H1 (cell line): ENCODE results near the gene NDUFA5. TPM values are rescaled to one million over a fixed set of nuclear protein-coding genes. Genes with fewer than 3 reads are reported as not detected.

ENCODE experiments used
- CTCF ChIA-PET: fragments of 300-600 bp; sonication (Branson Sonifier 250); formaldehyde crosslinking; loops from one replicate; lab custom pipeline; 2021; ENCODE audit not compliant: partially characterized antibody; lab: Charles Lee
- POLR2A ChIA-PET: fragments of 300-600 bp; sonication (Branson Sonifier 250); formaldehyde crosslinking; loops from one replicate; lab custom pipeline; 2021; ENCODE audit warnings: inconsistent platforms; ENCODE audit not compliant: partially characterized antibody; lab: Charles Lee
- DNase-seq, 2 experiments: peaks; one replicate each; pipeline versions ENCODE4 v3.0.0 to v3.0.0-alpha.2; 2010 to 2022; ENCODE audit warnings: low spot score in 2 of 2, low read depth in 1 of 2, mixed read lengths in 1 of 2
- FAIRE-seq: peaks from 2 replicates; lab custom pipeline; 2011; peaks lifted over from hg19 to GRCh38; lab: Jason Lieb, UNC
- H2AFZ ChIP-seq: 2 replicates; pipeline ENCODE4 v1.8.1; 2012; ENCODE audit warnings: low read length, inconsistent platforms
- H2AK5ac ChIP-seq: 2 replicates; pipeline ENCODE4 v1.6.1; 2013; ENCODE audit warnings: low read depth, low read length
- H2BK120ac ChIP-seq: replicated peaks from 2 replicates; pipeline ENCODE3; 2013; ENCODE audit warnings: low read depth, low read length, inconsistent platforms
- H2BK12ac ChIP-seq: 2 replicates; pipeline ENCODE4 v1.6.1; 2013; ENCODE audit warnings: low read depth, low read length
- H2BK15ac ChIP-seq: 2 replicates; pipeline ENCODE4 v1.6.1; 2013; ENCODE audit warnings: low read length
- H2BK20ac ChIP-seq: 2 replicates; pipeline ENCODE4 v1.6.1; 2013; ENCODE audit warnings: low read length
- H2BK5ac ChIP-seq: 2 replicates; pipeline ENCODE4 v1.6.1; 2013; ENCODE audit warnings: low read depth, low read length
- H3K14ac ChIP-seq: 2 replicates; pipeline ENCODE4 v1.6.1; 2013; ENCODE audit warnings: inconsistent platforms; ENCODE audit not compliant: insufficient read length
- H3K18ac ChIP-seq: 2 replicates; pipeline ENCODE4 v1.6.1; 2013; ENCODE audit warnings: low read length; ENCODE audit errors: extremely low read depth
- H3K23ac ChIP-seq: 2 replicates; pipeline ENCODE4 v1.6.1; 2013; ENCODE audit warnings: inconsistent platforms; ENCODE audit not compliant: insufficient read length
- H3K23me2 ChIP-seq: 2 replicates; pipeline ENCODE4 v1.6.1; 2013; ENCODE audit warnings: low read depth, low read length
- H3K27ac ChIP-seq: 2 replicates; pipeline ENCODE4 v1.6.1; 2011; ENCODE audit warnings: low read depth, low read length, inconsistent platforms
- H3K27me3 ChIP-seq, 4 experiments: replicated peaks in 1 of 4; 1 replicate in 1 of 4; 2 replicates in 3 of 4; pipeline versions ENCODE4 v1.6.1 to v1.8.1; 2011 to 2013; ENCODE audit warnings: low read length in 3 of 4, mild to moderate bottlenecking in 3 of 4, inconsistent platforms in 2 of 4, mixed read lengths in 2 of 4, moderate library complexity in 1 of 4; ENCODE audit not compliant: control insufficient read depth in 3 of 4, insufficient read depth in 3 of 4; ENCODE audit errors: extremely low read depth in 1 of 4
- H3K36me3 ChIP-seq, 4 experiments: 2 replicates each; pipeline versions ENCODE4 v1.6.1 to v1.8.1; 2011 to 2013; ENCODE audit warnings: mild to moderate bottlenecking in 4 of 4, low read length in 3 of 4, moderate library complexity in 2 of 4, control low read depth in 1 of 4, inconsistent platforms in 1 of 4; ENCODE audit not compliant: insufficient read depth in 4 of 4, control insufficient read depth in 2 of 4
- H3K4ac ChIP-seq: replicated peaks from 2 replicates; pipeline ENCODE3; 2013; ENCODE audit warnings: low read length, low read depth, mixed read lengths, inconsistent platforms; ENCODE audit not compliant: insufficient read length
- H3K4me1 ChIP-seq, 4 experiments: replicated peaks in 1 of 4; 1 replicate in 1 of 4; 2 replicates in 3 of 4; pipeline versions ENCODE4 v1.6.1 to v1.8.1; 2011 to 2013; ENCODE audit warnings: low read length in 3 of 4, inconsistent platforms in 2 of 4, mixed read lengths in 1 of 4; ENCODE audit not compliant: insufficient read depth in 4 of 4, control insufficient read depth in 3 of 4
- H3K4me2 ChIP-seq, 2 experiments: 2 replicates each; pipeline versions ENCODE4 v1.6.1 to v1.8.1; 2011 to 2013; ENCODE audit warnings: low read depth in 2 of 2, low read length in 2 of 2, control low read depth in 1 of 2, inconsistent platforms in 1 of 2, mild to moderate bottlenecking in 1 of 2; ENCODE audit not compliant: insufficient read depth in 1 of 2
- H3K4me3 ChIP-seq, 4 experiments: fragments of 200-600, 300-600 bp in 1 of 4; sonication (generic), shearing (Covaris generic), sonication (Bioruptor Twin) in 1 of 4; 2 replicates each; pipeline versions ENCODE4 v1.5.1 to v1.8.1; 2011 to 2016; ENCODE audit warnings: low read length in 4 of 4, low read depth in 3 of 4, control low read depth in 2 of 4, inconsistent platforms in 2 of 4, mild to moderate bottlenecking in 2 of 4, mixed read lengths in 1 of 4, moderate library complexity in 1 of 4; ENCODE audit not compliant: insufficient read depth in 2 of 4; ENCODE audit errors: extremely low read depth in 1 of 4
- H3K56ac ChIP-seq: replicated peaks from 2 replicates; pipeline ENCODE3; 2013; ENCODE audit warnings: low read depth, mild to moderate bottlenecking, mixed read lengths, low read length, inconsistent platforms; ENCODE audit not compliant: insufficient read length
- H3K79me1 ChIP-seq: 2 replicates; pipeline ENCODE4 v1.6.1; 2013; ENCODE audit warnings: low read depth, low read length, control low read depth
- H3K79me2 ChIP-seq, 2 experiments: 2 replicates each; pipeline versions ENCODE4 v1.6.1 to v1.8.1; 2012 to 2013; ENCODE audit warnings: low read length in 2 of 2, mild to moderate bottlenecking in 2 of 2, inconsistent platforms in 1 of 2; ENCODE audit not compliant: insufficient read depth in 2 of 2, control insufficient read depth in 1 of 2
- H3K9ac ChIP-seq, 4 experiments: replicated peaks in 1 of 4; 1 replicate in 1 of 4; 2 replicates in 3 of 4; pipeline versions ENCODE4 v1.6.1 to v1.8.1; 2011 to 2013; ENCODE audit warnings: low read depth in 3 of 4, low read length in 3 of 4, control low read depth in 2 of 4, mild to moderate bottlenecking in 2 of 4, moderate library complexity in 2 of 4, inconsistent platforms in 1 of 4; ENCODE audit errors: extremely low read depth in 1 of 4
- H3K9me3 ChIP-seq, 2 experiments: 2 replicates each; pipeline versions ENCODE4 v1.6.1 to v1.8.1; 2012 to 2013; ENCODE audit warnings: mild to moderate bottlenecking in 2 of 2, moderate library complexity in 2 of 2, control low read depth in 1 of 2, inconsistent platforms in 1 of 2, low read depth in 1 of 2, low read length in 1 of 2, mixed read lengths in 1 of 2; ENCODE audit not compliant: insufficient read depth in 2 of 2
- H4K20me1 ChIP-seq, 2 experiments: replicated peaks in 1 of 2; 2 replicates each; pipeline versions ENCODE3 to v1.8.1; 2011 to 2013; ENCODE audit warnings: inconsistent platforms in 2 of 2, low read length in 2 of 2, mild to moderate bottlenecking in 1 of 2; ENCODE audit not compliant: insufficient read depth in 2 of 2, control insufficient read depth in 1 of 2
- H4K5ac ChIP-seq: 2 replicates; pipeline ENCODE4 v1.6.1; 2013; ENCODE audit warnings: low read length, low read depth, mixed read lengths, inconsistent platforms; ENCODE audit not compliant: insufficient read length
- H4K8ac ChIP-seq: 2 replicates; pipeline ENCODE4 v1.8.0; 2013; ENCODE audit warnings: mild to moderate bottlenecking, moderate library complexity, low read length, inconsistent platforms; ENCODE audit not compliant: insufficient read depth; ENCODE audit errors: extremely low read depth
- H4K91ac ChIP-seq: replicated peaks from 2 replicates; pipeline ENCODE3; 2013; ENCODE audit warnings: low read length, mixed read lengths, inconsistent platforms; ENCODE audit not compliant: insufficient read length
- USF2 ChIP-seq: IDR thresholded peaks from 2 replicates; pipeline ENCODE4 v1.6.1; 2011; ENCODE audit warnings: low read length, improper control_type of control experiment
- WGBS, 2 experiments: shearing (Covaris generic) in 1 of 2; methylation state at CpG; one replicate each; pipeline versions ENCODE4 v1.1.6 to v1.1.7; 2013 to 2015; ENCODE audit warnings: low lambda C conversion rate in 2 of 2, mixed read lengths in 2 of 2, inconsistent platforms in 1 of 2, low coverage in 1 of 2, missing lambda C conversion rate in 1 of 2; ENCODE audit not compliant: insufficient replicate concordance in 2 of 2, insufficient coverage in 1 of 2, insufficient read length in 1 of 2; ENCODE audit errors: extremely low coverage in 1 of 2, missing lambda C conversion rate in 1 of 2; 5-methylcytosine and 5-hydroxymethylcytosine counted together
- polyA plus RNA-seq, 7 experiments: library from polyadenylated mRNA; depleted of rRNA in 3 of 7; stranded (reverse) in 5 of 7; unstranded in 2 of 7; fragments of >200 nt in 5 of 7; fragments of 200-250 nt in 2 of 7; gene quantifications; 1 replicate in 5 of 7; 2 replicates in 1 of 7; 4 replicates in 1 of 7; pipeline versions ENCODE4 v1.2.1 to v1.2.3, GENCODE V29; 2011 to 2013; ENCODE audit warnings: missing spikeins in 2 of 7, mixed read lengths in 2 of 7
- total RNA-seq: library from RNA; stranded (reverse); fragmentation: NEBNext Ultra II Directional; extraction: Animal tissue kit (Norgen Biotek cat#: 25700); gene quantifications from 2 replicates; pipeline ENCODE4 v1.2.1, GENCODE V29; 2021

Gene NDUFA5
- total and polyA plus RNA-seq, 2 of the 8 experiments (the other 6 are each of a cell fraction or from before 2014, with no cell fraction given), result 7.6 to 76.3 TPM

DNA sequence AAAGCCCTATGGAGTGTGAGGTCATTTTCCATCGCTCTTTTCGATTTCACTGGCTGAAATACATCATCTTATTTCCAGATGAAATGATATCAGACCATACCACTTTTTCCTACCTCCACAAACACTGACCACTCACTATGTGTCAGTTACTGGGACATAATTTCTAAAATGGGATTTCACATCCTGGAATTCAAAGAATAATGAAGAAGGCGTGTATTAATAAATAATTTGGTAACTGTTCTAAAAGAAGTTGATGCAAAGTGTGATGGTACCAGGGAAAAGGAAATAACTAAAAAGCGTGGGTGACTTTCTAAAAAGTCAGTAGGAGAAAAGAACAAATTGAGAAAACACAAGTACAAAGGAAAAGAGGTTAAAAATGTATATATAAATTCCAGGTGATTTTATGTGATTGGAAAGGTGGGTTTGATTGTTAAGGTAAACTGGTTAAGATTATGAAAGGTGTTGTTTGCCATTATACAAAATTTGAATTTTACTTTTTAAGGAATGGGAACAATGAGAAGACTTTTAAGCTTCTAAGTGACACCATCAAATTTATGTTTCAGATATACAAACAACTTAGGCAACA is 764 bp upstream of the NDUFA5 start:
- Histone ChIP-seq H3K23ac (no peak overlapping the region), H2BK12ac (no peak overlapping the region), H3K56ac (no peak overlapping the region), H3K79me1 (no peaks in the 10 kb centered on the region), H2BK15ac (no peak overlapping the region), H3K23me2 (peaks cover 7% of the 10 kb centered on the region), H3K18ac (no peak overlapping the region), H3K4me1 (peaks cover 0 to 6% (median under 1%) of the 10 kb centered on the region in 4 experiments; a peak in 2 of 7 replicates), H2AK5ac (no peak overlapping the region), H4K8ac (no peak overlapping the region), H3K4me2 (peak overlapping the region; percentile 67 to 92), H2AFZ (peak overlapping the region; percentile 100), H3K36me3 (peaks cover 0 to 6% (median 3%) of the 10 kb centered on the region in 4 experiments; a peak in 2 of 8 replicates), H4K20me1 (no peaks in the 10 kb centered on the region), H2BK120ac (no peak overlapping the region), H4K5ac (no peak overlapping the region), H2BK20ac (no peak overlapping the region), H3K9me3 (no peaks in the 10 kb centered on the region), H3K9ac (peak overlapping the region; percentile 49 to 74 (median 54); a peak in 5 of 7 replicates), H3K4me3 (peak overlapping the region; percentile 97 to 100 (median 98)), H3K27me3 (no peaks in the 10 kb centered on the region), H3K79me2 (peaks cover 5 to 34% of the 10 kb centered on the region in 2 experiments; a peak in 3 of 4 replicates), H4K91ac (no peak overlapping the region), H3K14ac (no peak overlapping the region), H3K4ac (no peak overlapping the region), H2BK5ac (peak overlapping the region; percentile 1; the same call in 1 of the 2 replicates), H3K27ac (0 out of 2 replicates have a peak overlapping the region, but pooled peaks have one; percentile 65)
- no peak for DNase-seq
- FAIRE-seq, result no peak
- ChIA-PET POLR2A (interaction anchor here (1.3 to 1.4 kb wide), 5 partner anchors 9 to 31 kb away, joined by 3 to 6 read pairs (median 4); no protein-coding TSS in a partner anchor), CTCF (interaction anchor here (1.1 to 1.2 kb wide), 2 partner anchors 15 to 23 kb away, joined by 4 read pairs; no protein-coding TSS in a partner anchor)
- no peak for TF ChIP-seq USF2
- WGBS, 2 experiments, result 69% methylated on average over 4 of the region's 4 CpGs; no CpG with 5 or more reads in 1 of the 2 experiments
